ENCODE results near the gene PRDM15.

GRCh38 chr21:41831866-41832595 lies 47.1 kb downstream of the PRDM15 start:
- TF ChIP-seq CTCF (IDR thresholded peaks at IDR 0.05) (no peak), POLR2A (IDR thresholded peaks at IDR 0.05) (no peak), EP300 (IDR thresholded peaks at IDR 0.05) (no peak)

All from tibial nerve (tissue), 4 donors.